ENCODE results near the gene INSIG2. TPM values are rescaled to one million over a fixed set of nuclear protein-coding genes. Genes with fewer than 3 reads are reported as not detected.
"Not testable (repeated sequence)": the region's sequence is repeated elsewhere in the genome, so short reads cannot be mapped to it uniquely, and the experiment has no call there.

The INSIG2 gene
- total RNA-seq, 2 experiments from 2014 or later: 30.1 to 32.6 TPM

- Mint-ChIP-seq H3K9me3 (ENCODE audit: insufficient read depth) (no peaks in the 10 kb centered on the region), H3K27ac (no peak overlapping the region), H3K36me3 (ENCODE audit: low read depth) (peaks cover 12% of the 10 kb centered on the region), H3K4me1 (ENCODE audit: low read depth) (peaks cover 41% of the 10 kb centered on the region), H3K27me3 (ENCODE audit: low read depth) (no peaks in the 10 kb centered on the region), H3K4me3 (peak overlapping the region; percentile 45)
- no peak for DNase-seq
- ChIA-PET CTCF (interaction anchor here (0.7 to 3.0 kb wide), 3 partner anchors 58 to 276 kb away, joined by 3 to 11 read pairs (median 5); partner anchors contain the start of gene DDX18), POLR2A (interaction anchor here (1.3 kb wide), 1 partner anchor 93 kb away, joined by 4 read pairs; no protein-coding TSS in a partner anchor)
- ATAC-seq: no peak
Observed at GRCh38 chr2:118090387-118091139, 2.3 kb downstream of the INSIG2 start.

GRCh38 chr2:118091140-118091478, 2.8 kb downstream of the INSIG2 start:
- H3K27ac Mint-ChIP-seq: no peak overlapping the region
- POLR2A ChIA-PET: no interaction called here
- CTCF ChIA-PET: interaction anchor here (0.7 to 3.0 kb wide), 3 partner anchors 9 to 88 kb away, joined by 3 to 11 read pairs (median 3); no protein-coding TSS in a partner anchor
- H3K4me1 Mint-ChIP-seq (ENCODE audit: low read depth): peaks cover 43% of the 10 kb centered on the region
- peaks cover 14% of the 10 kb centered on the region for H3K36me3 Mint-ChIP-seq (ENCODE audit: low read depth)
- ATAC-seq (no peak), DNase-seq (no peak)
- no peaks in the 10 kb centered on the region for H3K9me3 Mint-ChIP-seq (ENCODE audit: insufficient read depth)
- H3K4me3 Mint-ChIP-seq: no peak overlapping the region
- H3K27me3 Mint-ChIP-seq (ENCODE audit: low read depth): no peaks in the 10 kb centered on the region

- DNase-seq: no peak
- peaks cover 43% of the 10 kb centered on the region for H3K4me1 Mint-ChIP-seq (ENCODE audit: low read depth)
- no peak overlapping the region for H3K4me3 Mint-ChIP-seq
- no peak overlapping the region for H3K27ac Mint-ChIP-seq
- POLR2A ChIA-PET: no interaction called here
- peaks cover 19% of the 10 kb centered on the region for H3K36me3 Mint-ChIP-seq (ENCODE audit: low read depth)
- CTCF ChIA-PET: interaction anchor here (0.7 to 0.9 kb wide), 2 partner anchors 8 to 59 kb away, joined by 3 read pairs; no protein-coding TSS in a partner anchor
- no peaks in the 10 kb centered on the region for H3K27me3 Mint-ChIP-seq (ENCODE audit: low read depth)
- H3K9me3 Mint-ChIP-seq (ENCODE audit: insufficient read depth): no peaks in the 10 kb centered on the region
- no peak for ATAC-seq
Observed at GRCh38 chr2:118091631-118092030, 3.4 kb downstream of the INSIG2 start.

GRCh38 chr2:118094102-118094501, 5.8 kb downstream of the INSIG2 start:
- not testable (repeated sequence) for H3K27me3 Mint-ChIP-seq (ENCODE audit: low read depth); ATAC-seq; H3K9me3 Mint-ChIP-seq (ENCODE audit: insufficient read depth); H3K4me3 Mint-ChIP-seq; DNase-seq; H3K27ac Mint-ChIP-seq
- CTCF ChIA-PET: interaction anchor here (1.4 to 2.1 kb wide), 3 partner anchors 47 to 91 kb away, joined by 4 to 7 read pairs (median 7); no protein-coding TSS in a partner anchor
- peaks cover 38% of the 10 kb centered on the region for H3K36me3 Mint-ChIP-seq (ENCODE audit: low read depth)
- peaks cover 53% of the 10 kb centered on the region for H3K4me1 Mint-ChIP-seq (ENCODE audit: low read depth)
- POLR2A ChIA-PET: interaction anchor here (0.8 to 0.9 kb wide), 2 partner anchors 18 to 26 kb away, joined by 3 to 4 read pairs; no protein-coding TSS in a partner anchor

- Mint-ChIP-seq H3K4me3 (no peak overlapping the region), H3K36me3 (ENCODE audit: low read depth) (peaks cover 38% of the 10 kb centered on the region), H3K4me1 (ENCODE audit: low read depth) (peaks cover 53% of the 10 kb centered on the region), H3K9me3 (ENCODE audit: insufficient read depth) (no peaks in the 10 kb centered on the region), H3K27ac (no peak overlapping the region), H3K27me3 (ENCODE audit: low read depth) (no peaks in the 10 kb centered on the region)
- ChIA-PET POLR2A (interaction anchor here (0.8 to 0.9 kb wide), 2 partner anchors 18 to 25 kb away, joined by 3 to 4 read pairs; no protein-coding TSS in a partner anchor), CTCF (interaction anchor here (1.4 to 2.1 kb wide), 3 partner anchors 48 to 91 kb away, joined by 4 to 7 read pairs (median 7); no protein-coding TSS in a partner anchor)
- ATAC-seq (no peak), DNase-seq (no peak)
Observed at GRCh38 chr2:118094503-118094902, 6.2 kb downstream of the INSIG2 start.

GRCh38 chr2:118095610-118096009, 7.3 kb downstream of the INSIG2 start:
- ATAC-seq (no peak), DNase-seq (no peak)
- no peaks in the 10 kb centered on the region for H3K9me3 Mint-ChIP-seq (ENCODE audit: insufficient read depth)
- peaks cover 49% of the 10 kb centered on the region for H3K4me1 Mint-ChIP-seq (ENCODE audit: low read depth)
- ChIA-PET CTCF (interaction anchor here (1.5 to 2.1 kb wide), 2 partner anchors 63 to 92 kb away, joined by 4 to 7 read pairs; no protein-coding TSS in a partner anchor), POLR2A (no interaction called here)
- H3K4me3 Mint-ChIP-seq: no peak overlapping the region
- peak overlapping the region; percentile 2 for H3K27ac Mint-ChIP-seq
- no peaks in the 10 kb centered on the region for H3K27me3 Mint-ChIP-seq (ENCODE audit: low read depth)
- H3K36me3 Mint-ChIP-seq (ENCODE audit: low read depth): peaks cover 41% of the 10 kb centered on the region

GRCh38 chr2:118097657-118098056, 9.4 kb downstream of the INSIG2 start:
- Mint-ChIP-seq H3K36me3 (ENCODE audit: low read depth) (peaks cover 48% of the 10 kb centered on the region), H3K4me3 (no peak overlapping the region), H3K27me3 (ENCODE audit: low read depth) (no peaks in the 10 kb centered on the region), H3K4me1 (ENCODE audit: low read depth) (peaks cover 37% of the 10 kb centered on the region), H3K27ac (no peak overlapping the region), H3K9me3 (ENCODE audit: insufficient read depth) (no peaks in the 10 kb centered on the region)
- ChIA-PET POLR2A (no interaction called here), CTCF (no interaction called here)
- no peak for ATAC-seq
- no peak for DNase-seq

GRCh38 chr2:118098307-118099030, 10.2 kb downstream of the INSIG2 start:
- peaks cover 36% of the 10 kb centered on the region for H3K4me1 Mint-ChIP-seq (ENCODE audit: low read depth)
- no peaks in the 10 kb centered on the region for H3K9me3 Mint-ChIP-seq (ENCODE audit: insufficient read depth)
- no peak overlapping the region for H3K4me3 Mint-ChIP-seq
- H3K27ac Mint-ChIP-seq: no peak overlapping the region
- DNase-seq (no peak), ATAC-seq (no peak)
- CTCF ChIA-PET: no interaction called here
- no peaks in the 10 kb centered on the region for H3K27me3 Mint-ChIP-seq (ENCODE audit: low read depth)
- peaks cover 51% of the 10 kb centered on the region for H3K36me3 Mint-ChIP-seq (ENCODE audit: low read depth)
- POLR2A ChIA-PET: interaction anchor here (0.6 kb wide), 1 partner anchor 1916 kb away, joined by 3 read pairs; no protein-coding TSS in a partner anchor

- ATAC-seq (no peak), DNase-seq (no peak)
- Mint-ChIP-seq H3K9me3 (ENCODE audit: insufficient read depth) (no peaks in the 10 kb centered on the region), H3K36me3 (ENCODE audit: low read depth) (peaks cover 68% of the 10 kb centered on the region), H3K4me3 (no peak overlapping the region), H3K27ac (no peak overlapping the region), H3K4me1 (ENCODE audit: low read depth) (peaks cover 24% of the 10 kb centered on the region), H3K27me3 (ENCODE audit: low read depth) (no peaks in the 10 kb centered on the region)
- ChIA-PET CTCF (interaction anchor here (1.1 kb wide), 1 partner anchor 12 kb away, joined by 3 read pairs; no protein-coding TSS in a partner anchor), POLR2A (no interaction called here)
Observed at GRCh38 chr2:118102433-118103082, 14.3 kb downstream of the INSIG2 start.

GRCh38 chr2:118103951-118104940, 16.0 kb downstream of the INSIG2 start:
- ChIA-PET CTCF (no interaction called here), POLR2A (no interaction called here)
- no peaks in the 10 kb centered on the region for H3K27me3 Mint-ChIP-seq (ENCODE audit: low read depth)
- no peaks in the 10 kb centered on the region for H3K9me3 Mint-ChIP-seq (ENCODE audit: insufficient read depth)
- ATAC-seq: no peak
- no peak for DNase-seq
- H3K4me1 Mint-ChIP-seq (ENCODE audit: low read depth): peaks cover 10% of the 10 kb centered on the region
- no peak overlapping the region for H3K4me3 Mint-ChIP-seq
- H3K27ac Mint-ChIP-seq: no peak overlapping the region
- H3K36me3 Mint-ChIP-seq (ENCODE audit: low read depth): peaks cover 64% of the 10 kb centered on the region

Measured in activated CD8-positive, alpha-beta T cell treated with anti-CD3 and anti-CD28 coated beads, Interleukin-2, amount 10 ng/mL, durations not matched to agents 7 days and 5 days (primary cell).